GM12878 (cell line): Measurements from ENCODE around the gene TECPR1. TPM values are rescaled to one million over a fixed set of nuclear protein-coding genes. Genes with fewer than 3 reads are reported as not detected.

Experiments
- ATAC-seq: fragments of 200-7000 bp; cut with Tn5 transposase; 3 replicates; pipeline ENCODE4 v1.9.1; 2020; ENCODE audit warnings: mild to moderate bottlenecking, moderate library complexity
- BruUV-seq: library from RNA; stranded (reverse); fragments of 400-500 nt; replicated peaks from 2 replicates; lab custom pipeline; 2021; lab: Mats Ljungman, UMichigan
- CTCF ChIA-PET: fragments of 300-600 bp; sonication (Branson Sonifier 250); formaldehyde crosslinking; extraction: SDS; loops from one replicate; lab custom pipeline; 2021; ENCODE audit warnings: inconsistent platforms; lab: Yijun Ruan, JAX
- POLR2A ChIA-PET: fragments of 350-600 bp; formaldehyde crosslinking; extraction: SDS; loops from one replicate; lab custom pipeline; 2021; ENCODE audit warnings: inconsistent platforms; lab: Charles Lee
- RAD21 ChIA-PET: fragments of 300-600 bp; sonication (Branson Sonifier 250); formaldehyde crosslinking; loops from one replicate; lab custom pipeline; 2023; ENCODE audit warnings: antibody characterized with exemption; ENCODE audit not compliant: unreplicated experiment; lab: Charles Lee
- SMC1A ChIA-PET: fragments of 300-600 bp; sonication (Branson Sonifier 250); formaldehyde crosslinking; loops from one replicate; lab custom pipeline; 2023; ENCODE audit not compliant: unreplicated experiment, uncharacterized antibody; lab: Charles Lee
- DNase-seq: peaks from one replicate; pipeline ENCODE4 v3.0.0-alpha.2; 2011; ENCODE audit warnings: low read depth, low spot score
- FAIRE-seq: peaks from 3 replicates; lab custom pipeline; 2011; peaks lifted over from hg19 to GRCh38; lab: Jason Lieb, UNC
- H2AFZ ChIP-seq: 2 replicates; pipeline ENCODE4 v1.6.0; 2011; ENCODE audit warnings: low read depth, low read length, control low read depth; ENCODE audit not compliant: control insufficient read depth
- H3K27ac ChIP-seq: 2 replicates; pipeline ENCODE4 v1.5.1; 2011; ENCODE audit warnings: control low read depth; ENCODE audit not compliant: control insufficient read depth, insufficient read depth
- H3K27me3 ChIP-seq, 2 experiments: replicated peaks in 1 of 2; 2 replicates each; pipeline versions ENCODE4 v1.6.0 to v1.6.1; 2011; ENCODE audit warnings: low read length in 1 of 2; ENCODE audit not compliant: control insufficient read depth in 2 of 2, insufficient read depth in 2 of 2
- H3K36me3 ChIP-seq, 2 experiments: 2 replicates each; pipeline ENCODE4 v1.5.1; 2011; ENCODE audit warnings: low read length in 1 of 2; ENCODE audit not compliant: control insufficient read depth in 2 of 2, insufficient read depth in 2 of 2
- H3K4me1 ChIP-seq: 2 replicates; pipeline ENCODE4 v1.6.1; 2011; ENCODE audit warnings: mild to moderate bottlenecking, low read length, moderate library complexity, mixed read lengths; ENCODE audit not compliant: control insufficient read depth, insufficient read depth
- H3K4me2 ChIP-seq: 2 replicates; pipeline ENCODE4 v1.6.0; 2011; ENCODE audit warnings: control low read depth; ENCODE audit not compliant: control insufficient read depth, insufficient read depth
- H3K4me3 ChIP-seq: fragments of 200-600 bp; sonication (generic); 2 replicates; pipeline ENCODE4 v1.5.1; 2016
- H3K79me2 ChIP-seq: 2 replicates; pipeline ENCODE4 v1.6.0; 2011; ENCODE audit warnings: low read length; ENCODE audit not compliant: control insufficient read depth, insufficient read depth
- H3K9ac ChIP-seq: 2 replicates; pipeline ENCODE4 v1.8.0; 2011; ENCODE audit warnings: low read length, control low read depth, mixed read lengths; ENCODE audit not compliant: control insufficient read depth, insufficient read depth
- H3K9me3 ChIP-seq: replicated peaks from 3 replicates; pipeline ENCODE4 v1.5.1; 2011; ENCODE audit warnings: mild to moderate bottlenecking, low read length; ENCODE audit not compliant: control insufficient read depth, insufficient read depth
- H4K20me1 ChIP-seq: 2 replicates; pipeline ENCODE4 v1.6.0; 2011; ENCODE audit not compliant: control insufficient read depth, insufficient read depth
- DPF2 ChIP-seq: fragments of 450-650 bp; IDR thresholded peaks from 2 replicates; pipeline ENCODE4 v1.6.1; 2017; ENCODE audit warnings: mild to moderate bottlenecking
- EED ChIP-seq: sonication (generic); IDR thresholded peaks from 2 replicates; pipeline ENCODE4 v1.6.1; 2016; ENCODE audit warnings: antibody characterized with exemption, low read depth
- NR2C1 ChIP-seq: fragments of 450-650 bp; IDR thresholded peaks from 2 replicates; pipeline ENCODE4 v1.6.1; 2017; ENCODE audit warnings: antibody characterized with exemption, mild to moderate bottlenecking, moderate library complexity
- PBX3 ChIP-seq: IDR thresholded peaks from 2 replicates; pipeline ENCODE4 v1.6.1; 2011; ENCODE audit warnings: mild to moderate bottlenecking, low read depth, low read length, moderate library complexity; ENCODE audit not compliant: insufficient replicate concordance
- RELB ChIP-seq: fragments of 450-650 bp; IDR thresholded peaks from 2 replicates; pipeline ENCODE4 v1.6.1; 2017; ENCODE audit warnings: low read depth, mild to moderate bottlenecking, moderate library complexity
- SMAD5 ChIP-seq: IDR thresholded peaks from 2 replicates; pipeline ENCODE4 v1.6.1; 2016; ENCODE audit warnings: antibody characterized with exemption, low read depth
- WRNIP1 ChIP-seq: IDR thresholded peaks from 2 replicates; pipeline ENCODE4 v1.6.1; 2011; ENCODE audit warnings: low read depth, low read length, improper control_type of control experiment, borderline replicate concordance
- WGBS: methylation state at CpG from one replicate; pipeline ENCODE4 v1.1.6; 2016; ENCODE audit warnings: low lambda C conversion rate; ENCODE audit not compliant: insufficient replicate concordance, insufficient coverage; ENCODE audit errors: missing lambda C conversion rate; 5-methylcytosine and 5-hydroxymethylcytosine counted together
- in situ Hi-C: fragments of 300-500 bp; cut with MboI; formaldehyde crosslinking; loops from 9 replicates; pipeline ENCODE4 v1.14.3; 2018; ENCODE audit warnings: mixed read lengths
- intact Hi-C: fragments of 100-400 bp; cut with micrococcal nuclease; formaldehyde crosslinking; loops from one replicate; pipeline ENCODE4 v1.14.2; 2022; ENCODE audit not compliant: unreplicated experiment
- polyA plus RNA-seq, 11 experiments: library from polyadenylated mRNA; depleted of rRNA in 4 of 11; unstranded in 6 of 11; stranded (reverse) in 5 of 11; fragments of >200 nt; fragmentation: Nextera tagmentation in 4 of 11; fragmentation: Illumina TruSeq in 1 of 11; extraction: Ambion mirVana in 4 of 11; extraction: Trizol in 1 of 11; gene quantifications; 1 replicate in 1 of 11; 2 replicates in 10 of 11; pipeline versions ENCODE4 v1.2.1 to v1.2.3, GENCODE V29; 2011 to 2016; ENCODE audit warnings: inconsistent platforms in 2 of 11, missing spikeins in 2 of 11, low read depth in 1 of 11
- total RNA-seq, 4 experiments: library from RNA; depleted of rRNA in 3 of 4; stranded (reverse); fragments of >200 nt in 3 of 4; fragmentation: Illumina TruSeq in 1 of 4; extraction: Trizol in 1 of 4; gene quantifications; 2 replicates each; pipeline versions ENCODE4 v1.2.1 to v1.2.3, GENCODE V29; 2013 to 2021

Gene TECPR1
- total and polyA plus RNA-seq, 10 of the 15 experiments (the other 5 are each of a cell fraction or from before 2014, with no cell fraction given) = 0.26 to 16.8 (median 4.2) TPM

GRCh38 chr7:98223351-98223897 is 28.6 kb downstream of the TECPR1 start:
- H3K27ac ChIP-seq = no peak overlapping the region
- ATAC-seq = no peak
- in situ Hi-C loops (no loop called here), intact Hi-C loops (no loop called here)
- H3K9me3 ChIP-seq = no peaks in the 10 kb centered on the region
- ChIA-PET POLR2A (no interaction called here), SMC1A (no interaction called here), RAD21 (no interaction called here), CTCF (no interaction called here)
- no peak for FAIRE-seq
- H3K4me2 ChIP-seq = no peak overlapping the region
- no peaks in the 10 kb centered on the region for H3K36me3 ChIP-seq
- no peak for DNase-seq
- no peaks in the 10 kb centered on the region for H3K79me2 ChIP-seq
- 70% methylated on average over 13 of the region's 15 CpGs for WGBS
- H3K27me3 ChIP-seq = no peaks in the 10 kb centered on the region
- H3K9ac ChIP-seq = no peak overlapping the region
- H2AFZ ChIP-seq = no peak overlapping the region
- TF ChIP-seq NR2C1 (no peak), SMAD5 (no peak), WRNIP1 (no peak), PBX3 (no peak), DPF2 (no peak), RELB (no peak), EED (no peak)
- no peaks in the 10 kb centered on the region for H4K20me1 ChIP-seq
- peaks cover 17% of the 10 kb centered on the region for H3K4me1 ChIP-seq
- H3K4me3 ChIP-seq = no peak overlapping the region
- no TSS peak for BruUV-seq
